Esophagus mucosa (tissue), 1 donor: ENCODE measurements around the gene ADD1. TPM values are rescaled to one million over a fixed set of nuclear protein-coding genes. Genes with fewer than 3 reads are reported as not detected.
"Not testable (repeated sequence)": the region's sequence is repeated elsewhere in the genome, so short reads cannot be mapped to it uniquely, and the experiment has no call there.

Experiments used
- ATAC-seq: fragments of 200-7000 bp; cut with Tn5 transposase; one replicate; pipeline ENCODE4 v1.9.1; 2020
- total RNA-seq: library from RNA; stranded (reverse); gene quantifications from one replicate; pipeline ENCODE4 v1.2.4, GENCODE V29; 2023
- donor health status: DM: yes; HTN: yes; CAD: no.

ADD1 gene
- total RNA-seq, 1 donor from 2014 or later = 133 TPM

GRCh38 chr4:2935762-2936743, 92.4 kb downstream of the ADD1 start:
- ATAC-seq = peak; percentile 2

GRCh38 chr4:2936773-2937145, 93.1 kb downstream of the ADD1 start:
- ATAC-seq = peak; percentile 54

- ATAC-seq = peak; percentile 57
Observed at GRCh38 chr4:2937146-2937857, 93.7 kb downstream of the ADD1 start.

GRCh38 chr4:2937986-2938385, 94.3 kb downstream of the ADD1 start:
- no peak for ATAC-seq

GRCh38 chr4:2938411-2938810, 94.8 kb downstream of the ADD1 start:
- not testable (repeated sequence) for ATAC-seq

- no peak for ATAC-seq
Observed at GRCh38 chr4:2938906-2939305, 95.3 kb downstream of the ADD1 start.

GRCh38 chr4:2939383-2940243, 96.0 kb downstream of the ADD1 start:
- ATAC-seq = no peak

- ATAC-seq = no peak
Observed at GRCh38 chr4:2940267-2941137, 96.9 kb downstream of the ADD1 start.

- no peak for ATAC-seq
Observed at GRCh38 chr4:2941138-2942036, 97.7 kb downstream of the ADD1 start.

GRCh38 chr4:2942037-2942531, 98.4 kb downstream of the ADD1 start:
- no peak for ATAC-seq

GRCh38 chr4:2942532-2943363, 99.1 kb downstream of the ADD1 start:
- ATAC-seq = peak; percentile 72

GRCh38 chr4:2943364-2944090, 99.9 kb downstream of the ADD1 start:
- no peak for ATAC-seq

GRCh38 chr4:2944091-2944482, 100.4 kb downstream of the ADD1 start:
- no peak for ATAC-seq

GRCh38 chr4:2944586-2945526, 101.2 kb downstream of the ADD1 start:
- ATAC-seq = no peak

GRCh38 chr4:2945619-2946604, 102.3 kb downstream of the ADD1 start:
- ATAC-seq = not testable (repeated sequence)
